Activated T-cell treated with anti-CD3 and anti-CD28 coated beads, Interleukin-2, amount 50 U/mL, for 1 hour (primary cell): Measurements from ENCODE around the gene ANKRD39.

Experiments
- DNase-seq: peaks from one replicate; pipeline ENCODE4 v3.0.0-alpha.2; 2020

ANKRD39 gene

GRCh38 chr2:96852667-96853066 is 5.1 kb downstream of the ANKRD39 start:
- no peak for DNase-seq

- DNase-seq = no peak
Measured at GRCh38 chr2:96848264-96848663, 9.6 kb downstream of the ANKRD39 start.

- no peak for DNase-seq
Measured at GRCh38 chr2:96847586-96847985, 10.2 kb downstream of the ANKRD39 start.

- no peak for DNase-seq
Measured at GRCh38 chr2:96846825-96847224, 11.0 kb downstream of the ANKRD39 start.

GRCh38 chr2:96844405-96844808 is 13.4 kb downstream of the ANKRD39 start:
- DNase-seq = no peak

GRCh38 chr2:96843538-96844268 is 14.1 kb downstream of the ANKRD39 start, which contains the start of gene ANKRD23:
Gene ANKRD23, minus strand, starts transcription at chr2:96844021. Its CDS starts 29 bp downstream, at chr2:96843992.
- DNase-seq = no peak

DNA sequence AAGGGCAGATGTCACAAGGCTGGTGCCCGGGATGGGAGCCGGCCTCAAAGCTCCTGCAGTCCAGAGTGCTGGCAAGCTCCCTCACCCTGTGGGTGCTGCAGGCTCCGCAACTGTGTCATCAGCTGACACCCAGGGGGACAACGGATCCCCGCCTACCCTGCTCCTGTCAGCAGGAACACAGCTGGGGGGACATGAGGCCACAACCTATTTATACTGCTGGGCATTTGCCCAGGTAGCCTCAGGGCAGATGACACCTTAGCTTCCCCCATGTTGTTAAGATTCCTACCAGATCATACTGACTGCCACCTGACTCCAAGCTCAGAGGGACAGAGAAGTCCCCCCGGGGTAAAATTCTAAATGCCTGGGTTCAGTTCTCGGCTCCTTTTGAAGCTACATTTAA is 15.2 kb downstream of the ANKRD39 start:
- DNase-seq = no peak

- no peak for DNase-seq
Measured at GRCh38 chr2:96841701-96842495, 15.9 kb downstream of the ANKRD39 start.

DNA sequence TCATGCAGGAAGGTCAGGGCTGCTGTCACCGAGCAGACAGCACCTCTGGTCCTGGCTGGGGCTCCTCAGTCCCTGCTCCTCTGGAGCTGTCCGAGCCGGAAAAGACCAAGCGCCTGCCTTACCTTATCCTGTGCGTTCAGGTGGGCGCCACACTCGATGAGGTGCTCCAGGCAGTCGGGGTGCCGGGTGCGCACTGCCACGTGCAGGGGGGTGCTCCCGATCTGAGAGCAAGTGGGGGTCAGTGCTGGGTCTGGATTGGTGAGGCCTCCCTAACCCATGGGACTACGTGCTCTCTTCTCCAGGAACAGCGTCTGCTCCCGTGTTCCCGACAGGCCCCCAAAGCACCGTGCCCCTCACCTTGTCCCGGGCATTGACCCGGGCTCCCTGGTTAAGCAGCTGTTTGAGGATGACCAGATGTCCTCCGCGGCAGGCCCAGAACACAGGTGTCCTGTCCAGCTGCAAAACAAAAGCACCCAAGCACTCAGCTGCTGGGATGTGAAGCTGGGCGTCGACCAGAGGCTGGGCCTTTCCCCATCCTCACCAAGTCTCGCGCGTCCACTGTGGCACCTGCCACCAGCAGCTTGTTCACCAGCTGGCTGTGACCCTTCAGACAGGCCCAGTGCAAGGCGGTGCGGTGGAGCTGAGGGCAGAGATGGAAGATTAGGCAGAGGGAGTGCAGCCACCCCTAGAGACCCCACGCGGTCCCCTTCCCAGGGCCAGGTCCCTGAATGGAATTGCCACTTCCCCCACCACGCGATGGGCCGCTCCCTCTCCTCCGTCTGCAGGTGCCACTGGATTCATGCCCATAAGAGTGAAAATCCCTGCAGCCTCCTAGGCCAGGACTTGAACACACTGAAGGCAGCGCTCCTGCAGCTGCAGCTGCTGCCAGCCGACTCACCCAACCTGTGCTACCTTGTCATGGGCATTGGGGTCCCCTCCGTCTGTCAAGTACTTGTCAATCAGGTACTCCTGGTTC is 17.7 kb downstream of the ANKRD39 start:
- DNase-seq = no peak

- peak; percentile 79 for DNase-seq
Measured at GRCh38 chr2:96839293-96839874, 18.4 kb downstream of the ANKRD39 start.

- DNase-seq = no peak
Measured at GRCh38 chr2:96838345-96839292, 19.2 kb downstream of the ANKRD39 start.

- DNase-seq = no peak
Measured at GRCh38 chr2:96837575-96837974, 20.2 kb downstream of the ANKRD39 start.

GRCh38 chr2:96835830-96836229 is 22.0 kb downstream of the ANKRD39 start:
- DNase-seq = no peak

DNA sequence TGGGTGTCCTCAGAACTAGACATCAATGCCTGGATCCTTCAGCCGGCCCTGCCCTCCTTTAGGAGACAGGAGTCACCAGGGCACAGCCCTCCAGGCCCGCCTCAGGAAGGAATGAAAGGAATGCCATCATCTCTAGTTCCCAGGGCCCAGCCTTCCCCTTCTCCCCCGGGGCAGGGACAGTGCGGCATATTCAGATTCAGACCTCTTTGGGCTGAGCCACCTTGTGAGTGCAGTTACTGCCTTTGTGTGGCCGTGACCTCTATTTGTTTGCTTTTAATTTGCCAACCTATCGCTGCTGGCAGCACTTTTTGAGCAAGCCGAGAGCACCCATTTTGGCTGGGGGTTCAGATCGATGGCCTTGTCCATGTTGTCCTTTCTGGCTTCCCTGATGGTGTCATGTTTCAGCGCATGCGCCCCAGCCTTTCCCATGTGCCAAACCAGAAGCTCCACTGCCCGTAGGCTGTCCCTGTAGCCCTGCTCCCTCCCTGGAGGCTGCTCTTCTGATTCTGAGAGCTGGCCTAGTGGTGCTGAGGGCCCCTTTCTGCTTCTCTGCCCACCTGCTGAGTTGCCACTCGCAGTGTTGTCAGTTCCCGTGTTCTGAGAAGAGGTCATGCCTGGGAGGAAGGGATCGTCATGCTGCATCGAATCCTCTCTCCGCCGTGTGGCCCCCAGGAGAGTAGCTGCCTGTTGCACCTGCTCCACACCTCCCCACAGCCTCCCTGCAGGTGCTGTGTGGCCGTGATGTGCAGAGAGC is 24.9 kb downstream of the ANKRD39 start:
- DNase-seq = no peak

DNA sequence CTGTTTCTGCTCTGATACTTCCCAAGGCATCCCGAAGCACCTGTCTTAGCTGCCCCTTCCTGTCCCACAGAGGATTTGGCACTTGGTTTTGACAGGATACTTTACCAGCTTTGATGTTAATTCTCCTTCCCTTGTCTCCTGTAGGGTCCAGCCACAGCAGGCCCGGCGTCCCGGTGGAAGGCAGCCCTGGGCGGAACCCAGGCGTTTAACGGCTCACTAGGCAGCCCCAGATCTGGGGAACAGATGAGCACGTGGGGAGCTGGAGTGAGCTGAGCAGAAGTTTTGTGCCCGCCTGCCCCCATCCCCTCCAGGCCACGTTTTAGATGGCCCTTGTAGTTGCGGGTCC is 25.4 kb downstream of the ANKRD39 start:
- no peak for DNase-seq

GRCh38 chr2:96831679-96832078 is 26.1 kb downstream of the ANKRD39 start:
- no peak for DNase-seq

GRCh38 chr2:96830044-96830562 is 27.7 kb downstream of the ANKRD39 start:
- no peak for DNase-seq

GRCh38 chr2:96828874-96829273 is 28.9 kb downstream of the ANKRD39 start:
- no peak for DNase-seq

DNA sequence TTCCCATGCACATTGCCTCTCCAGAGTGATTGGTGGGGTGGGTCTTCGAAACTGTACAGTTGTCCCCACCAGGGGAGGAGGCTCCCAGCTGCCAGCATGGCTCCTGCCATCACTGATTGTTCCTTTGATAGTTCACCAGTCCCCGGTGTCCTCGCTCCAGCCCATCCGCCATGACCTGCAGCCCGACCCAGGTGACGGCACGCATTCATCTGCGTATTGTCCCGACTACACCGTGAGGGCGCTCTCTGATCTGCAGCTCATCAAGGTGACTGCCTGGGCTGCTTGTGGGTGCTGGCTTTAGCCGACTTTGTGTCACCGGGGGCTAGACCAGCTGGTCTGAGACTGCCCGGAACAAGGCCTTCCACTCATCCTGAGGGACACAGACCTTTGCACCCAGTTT is 29.4 kb downstream of the ANKRD39 start:
- no peak for DNase-seq

GRCh38 chr2:96826546-96827278 is 31.1 kb downstream of the ANKRD39 start:
- DNase-seq = no peak
